ENCODE data around the gene TOM1L1.

Gene TOM1L1

DNA sequence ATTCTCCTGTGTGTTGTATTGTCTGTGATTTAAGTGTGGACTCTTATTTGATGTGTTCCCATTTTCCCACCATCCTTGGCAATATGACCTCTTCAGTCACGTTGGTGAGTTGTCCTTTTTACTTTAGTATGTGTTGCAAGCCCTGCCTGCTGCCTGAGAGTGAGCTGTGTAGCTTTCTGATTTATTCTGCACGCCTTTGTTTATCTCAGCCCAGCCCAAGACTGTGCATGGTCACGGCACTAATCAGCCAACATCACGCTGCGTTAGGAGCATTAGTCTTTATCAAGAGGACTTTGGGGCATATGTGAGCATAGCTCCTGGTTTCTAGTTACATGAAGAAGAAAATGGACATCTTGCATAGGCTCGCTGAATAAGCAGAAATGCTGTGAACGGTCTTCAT lies 6.0 kb downstream of the TOM1L1 start:
- no peak for DNase-seq
- no peak overlapping the region for H3K4ac ChIP-seq (ENCODE audit: low read depth, low read length)
- no peak overlapping the region for H2BK120ac ChIP-seq (ENCODE audit: low read depth, low read length)
- peaks cover 3% of the 10 kb centered on the region for H3K36me3 ChIP-seq (ENCODE audit: control insufficient read depth, insufficient read depth, low read length)
- no peaks in the 10 kb centered on the region for H3K27me3 ChIP-seq (ENCODE audit: insufficient read depth, low read length, poor library complexity)
- H3K4me3 ChIP-seq (ENCODE audit: low read length), result no peak overlapping the region
- no peak overlapping the region for H3K4me2 ChIP-seq (ENCODE audit: low read length)
- no CpG with 5 or more reads among the region's 7 CpGs for WGBS (ENCODE audit: extremely low coverage, insufficient coverage, low lambda C conversion rate)
- H3K56ac ChIP-seq (ENCODE audit: low read length), result no peak overlapping the region
- H3K23ac ChIP-seq (ENCODE audit: low read length), result no peak overlapping the region
- H2AK5ac ChIP-seq (ENCODE audit: low read length), result no peak overlapping the region
- peaks cover 22% of the 10 kb centered on the region for H3K79me2 ChIP-seq (ENCODE audit: control insufficient read depth, insufficient read depth, low read length)
- H3K18ac ChIP-seq (ENCODE audit: low read length), result no peak overlapping the region
- H3K79me1 ChIP-seq (ENCODE audit: low read length), result peaks cover 18% of the 10 kb centered on the region
- no peak overlapping the region for H4K8ac ChIP-seq (ENCODE audit: low read depth, low read length)
- H3K9ac ChIP-seq (ENCODE audit: low read length), result no peak overlapping the region
- no peak overlapping the region for H2BK5ac ChIP-seq (ENCODE audit: low read length)
- H2BK15ac ChIP-seq (replicated peaks; ENCODE audit: low read depth), result no peak overlapping the region
- H3K4me1 ChIP-seq (ENCODE audit: control insufficient read depth, low read depth, low read length), result peaks cover 3% of the 10 kb centered on the region
- no peak overlapping the region for H3K27ac ChIP-seq (ENCODE audit: low read depth, low read length)
- H4K5ac ChIP-seq (ENCODE audit: low read length), result no peak overlapping the region

DNA sequence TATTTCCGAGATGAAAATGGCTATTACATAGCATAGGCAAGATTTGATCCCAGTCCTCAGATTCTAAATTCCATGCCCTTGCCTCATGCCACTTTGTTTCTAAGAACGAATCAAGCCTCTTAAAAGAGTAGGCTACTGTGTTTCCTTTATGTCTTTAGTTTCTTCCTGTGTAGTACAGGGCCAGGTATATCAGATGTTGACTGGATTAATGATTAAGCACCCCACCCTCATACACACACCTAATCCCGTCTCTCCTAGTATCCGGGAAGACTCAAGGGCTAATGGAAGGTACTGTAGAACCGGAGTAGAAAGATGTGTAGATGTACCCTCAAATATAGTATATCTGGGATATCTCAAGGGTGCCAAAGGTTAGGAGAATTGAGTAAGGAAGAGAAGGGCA lies 6.7 kb downstream of the TOM1L1 start:
- Histone ChIP-seq H2BK15ac (replicated peaks; ENCODE audit: low read depth) (no peak overlapping the region), H4K8ac (ENCODE audit: low read depth, low read length) (no peak overlapping the region), H3K27ac (ENCODE audit: low read depth, low read length) (no peak overlapping the region), H2AK5ac (ENCODE audit: low read length) (no peak overlapping the region), H3K18ac (ENCODE audit: low read length) (no peak overlapping the region), H3K79me2 (ENCODE audit: control insufficient read depth, insufficient read depth, low read length) (peaks cover 19% of the 10 kb centered on the region), H4K5ac (ENCODE audit: low read length) (no peak overlapping the region), H2BK5ac (ENCODE audit: low read length) (no peak overlapping the region), H3K36me3 (ENCODE audit: control insufficient read depth, insufficient read depth, low read length) (peaks cover 3% of the 10 kb centered on the region), H3K27me3 (ENCODE audit: insufficient read depth, low read length, poor library complexity) (no peaks in the 10 kb centered on the region), H3K23ac (ENCODE audit: low read length) (no peak overlapping the region), H3K9ac (ENCODE audit: low read length) (no peak overlapping the region), H2BK120ac (ENCODE audit: low read depth, low read length) (no peak overlapping the region), H3K4ac (ENCODE audit: low read depth, low read length) (no peak overlapping the region), H3K79me1 (ENCODE audit: low read length) (peaks cover 22% of the 10 kb centered on the region), H3K4me1 (ENCODE audit: control insufficient read depth, low read depth, low read length) (peaks cover 3% of the 10 kb centered on the region), H3K4me3 (ENCODE audit: low read length) (no peak overlapping the region), H3K4me2 (ENCODE audit: low read length) (no peak overlapping the region), H3K56ac (ENCODE audit: low read length) (no peak overlapping the region)
- no peak for DNase-seq
- WGBS (ENCODE audit: extremely low coverage, insufficient coverage, low lambda C conversion rate), result no CpG with 5 or more reads among the region's 5 CpGs

DNA sequence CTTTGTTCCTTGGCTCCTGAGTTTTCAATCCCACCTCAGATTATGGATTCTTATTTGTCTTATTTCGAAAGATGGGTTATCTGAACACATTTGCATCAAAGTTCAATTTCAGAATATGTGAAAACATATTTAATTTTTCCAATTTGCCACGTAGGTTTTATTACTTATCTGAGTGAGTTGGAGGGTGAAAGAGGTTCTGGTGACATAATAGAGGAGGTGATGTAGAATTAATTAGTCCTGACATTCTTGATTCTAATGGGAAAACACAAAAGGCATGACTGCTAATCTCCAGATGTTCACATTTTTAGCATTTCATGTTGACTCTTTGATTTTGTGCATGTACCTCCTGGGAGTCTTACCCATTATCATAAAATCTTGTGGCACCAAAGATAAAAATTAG lies 9.1 kb downstream of the TOM1L1 start:
- Histone ChIP-seq H3K4ac (ENCODE audit: low read depth, low read length) (no peak overlapping the region), H3K4me3 (ENCODE audit: low read length) (no peak overlapping the region), H3K18ac (ENCODE audit: low read length) (no peak overlapping the region), H3K27me3 (ENCODE audit: insufficient read depth, low read length, poor library complexity) (no peaks in the 10 kb centered on the region), H3K27ac (ENCODE audit: low read depth, low read length) (no peak overlapping the region), H2BK15ac (replicated peaks; ENCODE audit: low read depth) (no peak overlapping the region), H3K79me1 (ENCODE audit: low read length) (peaks cover 21% of the 10 kb centered on the region), H2AK5ac (ENCODE audit: low read length) (no peak overlapping the region), H3K36me3 (ENCODE audit: control insufficient read depth, insufficient read depth, low read length) (peaks cover 7% of the 10 kb centered on the region), H2BK120ac (ENCODE audit: low read depth, low read length) (no peak overlapping the region), H4K8ac (ENCODE audit: low read depth, low read length) (no peak overlapping the region), H2BK5ac (ENCODE audit: low read length) (no peak overlapping the region), H3K56ac (ENCODE audit: low read length) (no peak overlapping the region), H3K4me1 (ENCODE audit: control insufficient read depth, low read depth, low read length) (peaks cover 3% of the 10 kb centered on the region), H3K4me2 (ENCODE audit: low read length) (no peak overlapping the region), H3K9ac (ENCODE audit: low read length) (no peak overlapping the region), H3K79me2 (ENCODE audit: control insufficient read depth, insufficient read depth, low read length) (peaks cover 15% of the 10 kb centered on the region), H4K5ac (ENCODE audit: low read length) (no peak overlapping the region), H3K23ac (ENCODE audit: low read length) (no peak overlapping the region)
- WGBS (ENCODE audit: extremely low coverage, insufficient coverage, low lambda C conversion rate), result no CpG with 5 or more reads among the region's 2 CpGs
- DNase-seq, result no peak

DNA sequence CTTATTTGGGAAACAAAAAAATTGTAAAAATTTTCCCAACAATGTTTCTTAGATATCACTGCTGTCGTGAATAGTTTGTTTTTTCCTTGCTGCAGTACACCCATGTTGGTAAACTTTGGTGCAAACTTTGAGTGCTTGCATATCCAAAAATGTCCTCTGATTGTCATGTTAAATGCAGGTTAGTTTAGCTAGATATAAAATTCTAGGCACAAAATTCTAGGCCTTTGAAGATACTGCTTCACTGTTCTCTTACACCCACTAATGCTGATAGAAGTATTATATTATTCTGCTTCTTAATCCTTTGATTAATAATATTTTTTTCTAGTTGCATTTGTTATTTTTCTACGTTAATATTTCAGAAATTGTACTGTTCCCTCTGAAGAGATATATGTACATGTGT lies 16.1 kb downstream of the TOM1L1 start:
- Histone ChIP-seq H3K9ac (ENCODE audit: low read length) (no peak overlapping the region), H3K23ac (ENCODE audit: low read length) (no peak overlapping the region), H2BK15ac (replicated peaks; ENCODE audit: low read depth) (no peak overlapping the region), H3K4me2 (ENCODE audit: low read length) (no peak overlapping the region), H3K4me3 (ENCODE audit: low read length) (no peak overlapping the region), H2BK5ac (ENCODE audit: low read length) (no peak overlapping the region), H3K4me1 (ENCODE audit: control insufficient read depth, low read depth, low read length) (no peaks in the 10 kb centered on the region), H2AK5ac (ENCODE audit: low read length) (no peak overlapping the region), H3K27me3 (ENCODE audit: insufficient read depth, low read length, poor library complexity) (no peaks in the 10 kb centered on the region), H4K5ac (ENCODE audit: low read length) (no peak overlapping the region), H3K36me3 (ENCODE audit: control insufficient read depth, insufficient read depth, low read length) (peaks cover 7% of the 10 kb centered on the region), H3K4ac (ENCODE audit: low read depth, low read length) (no peak overlapping the region), H2BK120ac (ENCODE audit: low read depth, low read length) (no peak overlapping the region), H4K8ac (ENCODE audit: low read depth, low read length) (no peak overlapping the region), H3K79me1 (ENCODE audit: low read length) (peaks cover 4% of the 10 kb centered on the region), H3K27ac (ENCODE audit: low read depth, low read length) (no peak overlapping the region), H3K79me2 (ENCODE audit: control insufficient read depth, insufficient read depth, low read length) (no peaks in the 10 kb centered on the region), H3K56ac (ENCODE audit: low read length) (no peak overlapping the region), H3K18ac (ENCODE audit: low read length) (no peak overlapping the region)
- DNase-seq, result no peak
- no CpG with 5 or more reads among the region's 2 CpGs for WGBS (ENCODE audit: extremely low coverage, insufficient coverage, low lambda C conversion rate)

DNA sequence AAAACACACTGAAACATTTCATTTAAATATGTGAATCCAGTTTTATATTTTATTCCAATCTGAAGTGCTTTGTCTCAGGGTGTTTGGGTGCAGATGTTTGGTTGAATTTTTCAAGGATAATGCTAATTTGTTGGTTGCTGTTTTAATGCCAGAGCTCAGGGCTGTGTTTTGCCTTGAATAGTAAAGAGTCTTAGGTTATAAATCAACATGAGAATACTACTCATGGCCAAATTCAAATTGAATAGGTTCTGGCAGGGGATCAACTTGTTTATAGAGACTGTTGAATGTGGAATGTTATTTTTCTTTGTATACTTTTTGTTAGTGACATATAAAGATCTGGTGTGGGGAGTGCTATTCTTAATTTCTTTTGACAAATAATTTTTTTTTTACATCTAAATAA lies 18.8 kb downstream of the TOM1L1 start:
- Histone ChIP-seq H3K27me3 (ENCODE audit: insufficient read depth, low read length, poor library complexity) (no peaks in the 10 kb centered on the region), H2BK5ac (ENCODE audit: low read length) (no peak overlapping the region), H3K56ac (ENCODE audit: low read length) (no peak overlapping the region), H3K79me1 (ENCODE audit: low read length) (no peaks in the 10 kb centered on the region), H4K5ac (ENCODE audit: low read length) (no peak overlapping the region), H2BK15ac (replicated peaks; ENCODE audit: low read depth) (no peak overlapping the region), H3K23ac (ENCODE audit: low read length) (no peak overlapping the region), H3K4ac (ENCODE audit: low read depth, low read length) (no peak overlapping the region), H3K4me3 (ENCODE audit: low read length) (no peak overlapping the region), H3K9ac (ENCODE audit: low read length) (no peak overlapping the region), H2AK5ac (ENCODE audit: low read length) (no peak overlapping the region), H3K18ac (ENCODE audit: low read length) (no peak overlapping the region), H3K36me3 (ENCODE audit: control insufficient read depth, insufficient read depth, low read length) (peaks cover 3% of the 10 kb centered on the region), H2BK120ac (ENCODE audit: low read depth, low read length) (no peak overlapping the region), H3K4me2 (ENCODE audit: low read length) (no peak overlapping the region), H3K4me1 (ENCODE audit: control insufficient read depth, low read depth, low read length) (no peaks in the 10 kb centered on the region), H4K8ac (ENCODE audit: low read depth, low read length) (no peak overlapping the region), H3K27ac (ENCODE audit: low read depth, low read length) (no peak overlapping the region), H3K79me2 (ENCODE audit: control insufficient read depth, insufficient read depth, low read length) (no peaks in the 10 kb centered on the region)
- no peak for DNase-seq

- H3K4me1 ChIP-seq (ENCODE audit: control insufficient read depth, low read depth, low read length), result no peaks in the 10 kb centered on the region
- H3K23ac ChIP-seq (ENCODE audit: low read length), result no peak overlapping the region
- DNase-seq, result no peak
- no peak overlapping the region for H4K5ac ChIP-seq (ENCODE audit: low read length)
- H2BK5ac ChIP-seq (ENCODE audit: low read length), result no peak overlapping the region
- H2BK120ac ChIP-seq (ENCODE audit: low read depth, low read length), result no peak overlapping the region
- no peak overlapping the region for H3K4ac ChIP-seq (ENCODE audit: low read depth, low read length)
- no peak overlapping the region for H4K8ac ChIP-seq (ENCODE audit: low read depth, low read length)
- no CpG with 5 or more reads among the region's 6 CpGs for WGBS (ENCODE audit: extremely low coverage, insufficient coverage, low lambda C conversion rate)
- H3K27ac ChIP-seq (ENCODE audit: low read depth, low read length), result no peak overlapping the region
- no peaks in the 10 kb centered on the region for H3K79me2 ChIP-seq (ENCODE audit: control insufficient read depth, insufficient read depth, low read length)
- no peak overlapping the region for H3K4me2 ChIP-seq (ENCODE audit: low read length)
- H3K4me3 ChIP-seq (ENCODE audit: low read length), result no peak overlapping the region
- no peaks in the 10 kb centered on the region for H3K79me1 ChIP-seq (ENCODE audit: low read length)
- no peak overlapping the region for H3K9ac ChIP-seq (ENCODE audit: low read length)
- no peak overlapping the region for H3K18ac ChIP-seq (ENCODE audit: low read length)
- no peak overlapping the region for H2AK5ac ChIP-seq (ENCODE audit: low read length)
- H3K27me3 ChIP-seq (ENCODE audit: insufficient read depth, low read length, poor library complexity), result no peaks in the 10 kb centered on the region
- no peak overlapping the region for H2BK15ac ChIP-seq (replicated peaks; ENCODE audit: low read depth)
- H3K56ac ChIP-seq (ENCODE audit: low read length), result no peak overlapping the region
- H3K36me3 ChIP-seq (ENCODE audit: control insufficient read depth, insufficient read depth, low read length), result no peaks in the 10 kb centered on the region
Observed at GRCh38 chr17:54920819-54921218, 20.2 kb downstream of the TOM1L1 start.

All from mesendoderm (in vitro differentiated cells).